Activated CD4-positive, alpha-beta T cell treated with anti-CD3 and anti-CD28 coated beads for 36 hours (primary cell): ENCODE measurements around the gene KIF21A. TPM values are rescaled to one million over a fixed set of nuclear protein-coding genes. Genes with fewer than 3 reads are reported as not detected.

Experiments used
- ATAC-seq: fragments of 200-7000 bp; cut with Tn5 transposase; one replicate; pipeline ENCODE4 v1.10.0; 2021; ENCODE audit warnings: mild to moderate bottlenecking, moderate library complexity
- CTCF ChIA-PET: fragments of 350-600 bp; sonication (Branson Sonifier 250); formaldehyde crosslinking; loops from one replicate; lab custom pipeline; 2021; ENCODE audit warnings: antibody characterized with exemption; lab: Charles Lee
- POLR2A ChIA-PET: fragments of 350-600 bp; sonication (Branson Sonifier 250); formaldehyde crosslinking; loops from one replicate; lab custom pipeline; 2021; ENCODE audit warnings: antibody characterized with exemption, inconsistent platforms; lab: Charles Lee
- DNase-seq: peaks from one replicate; pipeline ENCODE4 v3.0.0-alpha.2; 2020
- H3K27ac Mint-ChIP-seq: one replicate; pipeline ENCODE4 v1.8.0; 2021; ENCODE audit warnings: mixed read lengths
- H3K27me3 Mint-ChIP-seq: one replicate; pipeline ENCODE4 v1.8.0; 2021; ENCODE audit warnings: mixed read lengths
- H3K36me3 Mint-ChIP-seq: one replicate; pipeline ENCODE4 v1.8.0; 2021; ENCODE audit warnings: low read depth, mixed read lengths
- H3K4me1 Mint-ChIP-seq: one replicate; pipeline ENCODE4 v1.8.0; 2021; ENCODE audit warnings: mixed read lengths
- H3K4me3 Mint-ChIP-seq: one replicate; pipeline ENCODE4 v1.8.0; 2021; ENCODE audit warnings: mild to moderate bottlenecking, moderate library complexity, mixed read lengths
- H3K9me3 Mint-ChIP-seq: one replicate; pipeline ENCODE4 v1.8.0; 2021; ENCODE audit warnings: low read depth, mixed read lengths
- intact Hi-C, 2 experiments: fragments of 100-400 bp; cut with DNase I in 1 of 2; cut with micrococcal nuclease in 1 of 2; formaldehyde crosslinking; loops; one replicate each; pipeline versions ENCODE4 v1.14.2 to v1.15.1; 2022 to 2024; cut with DNase I, micrococcal nuclease
- total RNA-seq, 2 experiments: library from RNA; stranded (reverse); gene quantifications; one replicate each; pipeline ENCODE4 v1.2.3, GENCODE V29; 2021

The KIF21A gene
- total RNA-seq, 2 experiments from 2014 or later, result 12.0 to 13.9 TPM

DNA sequence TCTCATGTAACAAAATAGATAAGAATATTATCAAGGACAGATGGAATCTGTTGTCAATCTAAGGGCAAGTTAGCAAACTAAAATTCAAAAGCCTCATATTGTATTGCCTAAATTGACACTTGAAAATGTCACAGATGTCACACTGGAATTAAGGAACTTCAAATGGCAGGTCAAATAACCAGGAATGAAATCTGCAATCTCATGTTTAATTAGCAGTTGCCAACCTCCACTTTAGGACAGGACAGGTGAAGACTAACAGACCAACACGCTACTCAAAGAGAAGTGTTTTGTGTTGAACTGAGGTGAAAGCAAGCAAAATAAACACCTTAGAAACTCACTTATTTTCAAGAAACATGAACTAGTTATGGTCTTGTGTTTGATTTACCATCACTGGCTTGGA, 11.1 kb downstream of the KIF21A start:
- no peak overlapping the region for H3K27ac Mint-ChIP-seq

GRCh38 chr12:39431002-39431796, 11.7 kb downstream of the KIF21A start:
- H3K4me3 Mint-ChIP-seq, result no peak overlapping the region
- ChIA-PET POLR2A (no interaction called here), CTCF (interaction anchor here (1.0 kb wide), 1 partner anchor 89 kb away, joined by 4 read pairs; no protein-coding TSS in a partner anchor)
- no peak for ATAC-seq
- intact Hi-C loops, result no loop called here
- no peaks in the 10 kb centered on the region for H3K27me3 Mint-ChIP-seq
- no peak overlapping the region for H3K27ac Mint-ChIP-seq
- no peaks in the 10 kb centered on the region for H3K9me3 Mint-ChIP-seq
- H3K4me1 Mint-ChIP-seq, result peaks cover 3% of the 10 kb centered on the region
- no peak for DNase-seq
- no peaks in the 10 kb centered on the region for H3K36me3 Mint-ChIP-seq

More for the DNA sequence above, 11.1 kb downstream of the KIF21A start:
- H3K36me3 Mint-ChIP-seq, result no peaks in the 10 kb centered on the region
- peaks cover 3% of the 10 kb centered on the region for H3K4me1 Mint-ChIP-seq
- no peak for DNase-seq
- peaks cover under 1% of the 10 kb centered on the region for H3K27me3 Mint-ChIP-seq
- no peak overlapping the region for H3K4me3 Mint-ChIP-seq
- POLR2A ChIA-PET, result no interaction called here
- H3K9me3 Mint-ChIP-seq, result no peaks in the 10 kb centered on the region
- CTCF ChIA-PET, result no interaction called here
- no peak for ATAC-seq
- intact Hi-C loops, result no loop called here

GRCh38 chr12:39429809-39430208, 13.1 kb downstream of the KIF21A start:
- ChIA-PET CTCF (no interaction called here), POLR2A (no interaction called here)
- Mint-ChIP-seq H3K4me3 (no peak overlapping the region), H3K36me3 (no peaks in the 10 kb centered on the region), H3K9me3 (no peaks in the 10 kb centered on the region), H3K27me3 (no peaks in the 10 kb centered on the region), H3K4me1 (peaks cover 3% of the 10 kb centered on the region), H3K27ac (no peak overlapping the region)
- ATAC-seq, result no peak
- DNase-seq, result no peak
- intact Hi-C loops, result no loop called here

DNA sequence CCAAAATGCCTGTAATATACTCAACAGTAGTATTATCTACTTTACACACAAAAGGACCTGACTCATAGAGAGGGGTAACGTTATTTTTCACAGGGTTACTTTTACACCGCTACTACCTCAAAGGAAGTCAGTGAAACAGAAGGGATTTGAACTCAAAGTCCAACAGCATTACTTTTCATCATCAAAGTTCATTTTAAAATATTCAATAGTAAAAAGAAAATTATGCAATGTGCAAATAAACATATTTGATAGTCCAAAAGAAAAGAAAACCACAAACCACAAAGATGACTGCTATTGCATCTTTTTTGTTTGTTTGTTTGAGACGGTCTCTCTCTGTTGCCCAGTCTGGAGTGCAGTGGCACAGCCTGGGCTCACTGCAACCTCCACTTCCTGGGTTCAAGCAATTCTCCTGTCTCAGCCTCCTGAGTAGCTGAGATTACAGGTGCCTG, 15.5 kb downstream of the KIF21A start:
- CTCF ChIA-PET, result interaction anchor here (0.5 kb wide), 1 partner anchor 453 kb away, joined by 3 read pairs; no protein-coding TSS in a partner anchor
- intact Hi-C loops, result no loop called here
- no peak overlapping the region for H3K4me3 Mint-ChIP-seq
- no peak overlapping the region for H3K27ac Mint-ChIP-seq
- POLR2A ChIA-PET, result no interaction called here
- peaks cover 3% of the 10 kb centered on the region for H3K4me1 Mint-ChIP-seq
- ATAC-seq, result no peak
- no peaks in the 10 kb centered on the region for H3K27me3 Mint-ChIP-seq
- H3K36me3 Mint-ChIP-seq, result no peaks in the 10 kb centered on the region
- DNase-seq, result no peak
- H3K9me3 Mint-ChIP-seq, result no peaks in the 10 kb centered on the region

- no peak overlapping the region for H3K27ac Mint-ChIP-seq
- H3K9me3 Mint-ChIP-seq, result no peaks in the 10 kb centered on the region
- intact Hi-C loops, result no loop called here
- ChIA-PET CTCF (interaction anchor here (0.5 kb wide), 1 partner anchor 454 kb away, joined by 3 read pairs; no protein-coding TSS in a partner anchor), POLR2A (no interaction called here)
- H3K36me3 Mint-ChIP-seq, result no peaks in the 10 kb centered on the region
- DNase-seq (no peak), ATAC-seq (no peak)
- no peaks in the 10 kb centered on the region for H3K27me3 Mint-ChIP-seq
- peaks cover 3% of the 10 kb centered on the region for H3K4me1 Mint-ChIP-seq
- no peak overlapping the region for H3K4me3 Mint-ChIP-seq
Observed at GRCh38 chr12:39426636-39427240, 16.2 kb downstream of the KIF21A start.

DNA sequence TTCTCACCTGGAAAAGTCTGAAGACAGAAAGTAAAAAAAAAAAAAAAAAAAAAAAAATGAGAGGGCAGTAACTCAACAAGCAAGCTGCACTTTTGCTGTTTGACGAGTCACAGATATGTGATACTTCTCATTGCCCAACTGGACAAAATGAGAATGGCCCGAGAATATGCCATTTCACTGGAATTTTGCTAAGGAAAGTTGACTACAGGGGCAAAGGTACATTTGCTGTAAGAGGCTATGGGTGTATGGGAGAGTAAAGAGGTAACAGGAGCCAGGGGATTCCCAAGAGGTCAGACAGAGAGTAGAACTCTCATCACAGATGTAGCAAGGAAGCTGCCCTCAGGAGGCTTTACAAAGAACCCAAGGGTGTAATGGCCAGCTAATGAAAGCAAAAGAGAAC, 22.9 kb downstream of the KIF21A start:
- Mint-ChIP-seq H3K27ac (no peak overlapping the region), H3K9me3 (peaks cover 1% of the 10 kb centered on the region), H3K4me3 (no peak overlapping the region), H3K36me3 (peaks cover 4% of the 10 kb centered on the region), H3K27me3 (no peaks in the 10 kb centered on the region), H3K4me1 (no peaks in the 10 kb centered on the region)
- ChIA-PET CTCF (interaction anchor here (0.7 kb wide), 1 partner anchor 24 kb away, joined by 4 read pairs; no protein-coding TSS in a partner anchor), POLR2A (no interaction called here)
- ATAC-seq, result no peak
- no peak for DNase-seq
- intact Hi-C loops, result no loop called here

- intact Hi-C loops, result no loop called here
- H3K9me3 Mint-ChIP-seq, result peaks cover 1% of the 10 kb centered on the region
- POLR2A ChIA-PET, result no interaction called here
Observed at GRCh38 chr12:39419471-39419870, 23.4 kb downstream of the KIF21A start.

DNA sequence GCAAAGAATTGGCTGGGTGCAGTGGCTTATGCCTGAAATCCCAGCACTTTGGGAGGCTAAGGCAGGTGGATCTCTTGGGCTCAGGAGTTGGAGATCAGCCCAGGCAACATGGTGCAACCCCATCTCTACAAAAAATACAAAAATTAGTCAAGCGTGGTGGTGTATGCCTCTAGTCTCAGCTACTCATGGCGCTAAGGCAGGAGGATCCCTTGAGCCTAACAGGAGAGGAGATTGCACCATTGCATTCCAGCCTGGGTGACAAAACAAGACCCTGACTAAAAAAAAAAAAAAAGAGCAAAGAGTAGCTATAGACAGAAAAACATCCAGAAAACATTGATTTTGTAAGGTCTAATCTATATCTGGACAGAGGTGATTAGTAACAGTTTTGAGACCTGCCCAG, 25.0 kb downstream of the KIF21A start:
- no peak for ATAC-seq
- no peak overlapping the region for H3K4me3 Mint-ChIP-seq
- DNase-seq, result no peak
- peaks cover 4% of the 10 kb centered on the region for H3K36me3 Mint-ChIP-seq
- H3K27ac Mint-ChIP-seq, result no peak overlapping the region
- no peaks in the 10 kb centered on the region for H3K27me3 Mint-ChIP-seq
- ChIA-PET POLR2A (interaction anchor here (0.5 kb wide), 1 partner anchor 11 kb away, joined by 4 read pairs; no protein-coding TSS in a partner anchor), CTCF (interaction anchor here (1.0 kb wide), 1 partner anchor 26 kb away, joined by 3 read pairs; no protein-coding TSS in a partner anchor)
- H3K4me1 Mint-ChIP-seq, result no peaks in the 10 kb centered on the region
- intact Hi-C loops, result no loop called here
- peaks cover 1% of the 10 kb centered on the region for H3K9me3 Mint-ChIP-seq

More at GRCh38 chr12:39419471-39419870, 23.4 kb downstream of the KIF21A start:
- ATAC-seq, result no peak
- Mint-ChIP-seq H3K27ac (no peak overlapping the region), H3K4me1 (no peaks in the 10 kb centered on the region), H3K27me3 (no peaks in the 10 kb centered on the region), H3K4me3 (no peak overlapping the region), H3K36me3 (peaks cover 4% of the 10 kb centered on the region)
- DNase-seq, result no peak
- CTCF ChIA-PET, result no interaction called here

- Mint-ChIP-seq H3K27ac (no peak overlapping the region), H3K9me3 (no peaks in the 10 kb centered on the region), H3K36me3 (no peaks in the 10 kb centered on the region), H3K4me3 (no peak overlapping the region), H3K27me3 (no peaks in the 10 kb centered on the region), H3K4me1 (no peaks in the 10 kb centered on the region)
- ChIA-PET CTCF (no interaction called here), POLR2A (no interaction called here)
- intact Hi-C loops, result no loop called here
- ATAC-seq (no peak), DNase-seq (no peak)
Observed at GRCh38 chr12:39413836-39414771, 28.8 kb downstream of the KIF21A start.

DNA sequence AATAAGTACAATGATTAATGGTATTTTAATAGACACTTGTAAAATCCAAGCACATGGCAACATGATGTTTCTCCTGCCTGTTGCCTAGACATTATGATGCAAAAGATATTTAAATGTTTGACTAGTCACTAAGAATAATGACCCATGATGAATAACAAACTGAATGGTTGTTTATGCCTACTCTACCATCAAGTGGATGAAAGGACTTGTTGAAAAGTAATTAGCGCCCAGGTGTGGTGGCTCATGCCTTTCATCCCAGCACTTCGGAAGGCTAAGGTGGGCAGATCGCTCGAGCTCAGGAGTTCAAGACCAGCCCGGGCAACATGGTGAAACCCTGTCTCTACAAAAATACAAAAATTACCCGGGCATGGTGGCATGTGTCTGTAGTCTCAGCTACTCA, 30.7 kb downstream of the KIF21A start:
- CTCF ChIA-PET, result no interaction called here

GRCh38 chr12:39406262-39406661, 36.7 kb downstream of the KIF21A start:
- Mint-ChIP-seq H3K4me3 (no peak overlapping the region), H3K4me1 (peaks cover 17% of the 10 kb centered on the region), H3K9me3 (no peaks in the 10 kb centered on the region), H3K27me3 (peaks cover 2% of the 10 kb centered on the region), H3K27ac (no peak overlapping the region), H3K36me3 (no peaks in the 10 kb centered on the region)
- DNase-seq, result no peak
- no peak for ATAC-seq
- intact Hi-C loops, result no loop called here
- POLR2A ChIA-PET, result interaction anchor here (0.5 kb wide), 1 partner anchor 74 kb away, joined by 4 read pairs; no protein-coding TSS in a partner anchor
- CTCF ChIA-PET, result no interaction called here

More for the DNA sequence above, 30.7 kb downstream of the KIF21A start:
- Mint-ChIP-seq H3K4me3 (no peak overlapping the region), H3K27ac (no peak overlapping the region), H3K27me3 (peaks cover 2% of the 10 kb centered on the region), H3K36me3 (no peaks in the 10 kb centered on the region), H3K4me1 (peaks cover 1% of the 10 kb centered on the region), H3K9me3 (no peaks in the 10 kb centered on the region)
- DNase-seq, result no peak
- no peak for ATAC-seq
- POLR2A ChIA-PET, result no interaction called here
- intact Hi-C loops, result no loop called here
